Nephron progenitor cell (in vitro differentiated cells): ENCODE measurements around the gene CKAP4.

Source experiments
- DNase-seq: peaks from one replicate; pipeline ENCODE4 v3.0.0; 2021
- H3K27ac Mint-ChIP-seq: 2 replicates; pipeline ENCODE4 v1.8.0; 2021; ENCODE audit warnings: mild to moderate bottlenecking, moderate library complexity, mixed read lengths
- H3K27me3 Mint-ChIP-seq: 2 replicates; pipeline ENCODE4 v1.8.0; 2021; ENCODE audit warnings: mild to moderate bottlenecking, low read depth, mixed read lengths; ENCODE audit not compliant: poor library complexity
- H3K36me3 Mint-ChIP-seq: 2 replicates; pipeline ENCODE4 v1.8.0; 2021; ENCODE audit warnings: low read depth, mixed read lengths
- H3K4me1 Mint-ChIP-seq: 2 replicates; pipeline ENCODE4 v1.8.0; 2021; ENCODE audit warnings: mixed read lengths
- H3K4me3 Mint-ChIP-seq: 2 replicates; pipeline ENCODE4 v1.8.0; 2021; ENCODE audit warnings: mild to moderate bottlenecking, moderate library complexity, mixed read lengths
- H3K9me3 Mint-ChIP-seq: 2 replicates; pipeline ENCODE4 v1.8.0; 2021; ENCODE audit warnings: mild to moderate bottlenecking, moderate library complexity, mixed read lengths
- CTCF ChIP-seq: fragments of 200-600 bp; sonication (generic); IDR thresholded peaks from 2 replicates; pipeline ENCODE4 v1.5.0; 2021; ENCODE audit warnings: antibody characterized with exemption

Gene CKAP4

GRCh38 chr12:106271575-106272505 lies 24.0 kb upstream of the CKAP4 start:
- Mint-ChIP-seq H3K4me1 (peaks cover 14% of the 10 kb centered on the region), H3K36me3 (no peaks in the 10 kb centered on the region), H3K27me3 (peaks cover 3% of the 10 kb centered on the region), H3K4me3 (no peak overlapping the region), H3K27ac (no peak overlapping the region), H3K9me3 (no peaks in the 10 kb centered on the region)
- DNase-seq = no peak
- TF ChIP-seq CTCF = no peak

- peaks cover under 1% of the 10 kb centered on the region for H3K4me1 Mint-ChIP-seq
- peaks cover 6% of the 10 kb centered on the region for H3K9me3 Mint-ChIP-seq
- H3K27ac Mint-ChIP-seq = no peak overlapping the region
- TF ChIP-seq CTCF = no peak
- no peak overlapping the region for H3K4me3 Mint-ChIP-seq
- no peak for DNase-seq
- no peaks in the 10 kb centered on the region for H3K36me3 Mint-ChIP-seq
- H3K27me3 Mint-ChIP-seq = peaks cover 3% of the 10 kb centered on the region
Measured at GRCh38 chr12:106269150-106269771, 21.4 kb upstream of the CKAP4 start.

- Mint-ChIP-seq H3K27ac (no peak overlapping the region), H3K27me3 (peaks cover 3% of the 10 kb centered on the region), H3K4me1 (no peaks in the 10 kb centered on the region), H3K4me3 (no peak overlapping the region), H3K9me3 (peaks cover 14% of the 10 kb centered on the region), H3K36me3 (no peaks in the 10 kb centered on the region)
- TF ChIP-seq CTCF = no peak
- DNase-seq = no peak
Measured at GRCh38 chr12:106267535-106267934, 19.7 kb upstream of the CKAP4 start.

- no peak for DNase-seq
- peaks cover 3% of the 10 kb centered on the region for H3K27me3 Mint-ChIP-seq
- peaks cover 3% of the 10 kb centered on the region for H3K36me3 Mint-ChIP-seq
- no peaks in the 10 kb centered on the region for H3K4me1 Mint-ChIP-seq
- H3K27ac Mint-ChIP-seq = no peak overlapping the region
- TF ChIP-seq CTCF = no peak
- H3K4me3 Mint-ChIP-seq = no peak overlapping the region
- H3K9me3 Mint-ChIP-seq = peaks cover 22% of the 10 kb centered on the region
Measured at GRCh38 chr12:106265116-106265515, 17.3 kb upstream of the CKAP4 start.

- DNase-seq = no peak
- TF ChIP-seq CTCF = no peak
Measured at GRCh38 chr12:106258935-106259334, 11.1 kb upstream of the CKAP4 start.

More at GRCh38 chr12:106258935-106259334, 11.1 kb upstream of the CKAP4 start:
- Mint-ChIP-seq H3K4me1 (no peaks in the 10 kb centered on the region), H3K27me3 (no peaks in the 10 kb centered on the region), H3K36me3 (peaks cover 6% of the 10 kb centered on the region), H3K4me3 (no peak overlapping the region), H3K27ac (no peak overlapping the region), H3K9me3 (peaks cover 22% of the 10 kb centered on the region)
